C4-2B (cell line): ENCODE results near the gene CDH24.

Experiments
- CTCF ChIP-seq: fragments of 450-650 bp; conservative IDR thresholded peaks from 2 replicates; pipeline ENCODE4 v1.5.1; 2017; ENCODE audit warnings: mild to moderate bottlenecking
- ZFX ChIP-seq: fragments of 450-650 bp; IDR thresholded peaks from 2 replicates; pipeline ENCODE4 v1.6.1; 2017

- TF ChIP-seq CTCF = no peak
- TF ChIP-seq ZFX = peak; percentile 87
Measured at GRCh38 chr14:23034498-23035302, 22.6 kb downstream of the CDH24 start, which contains the start of gene PSMB5.
